ENCODE results near the gene FAM174B.

The FAM174B gene

DNA sequence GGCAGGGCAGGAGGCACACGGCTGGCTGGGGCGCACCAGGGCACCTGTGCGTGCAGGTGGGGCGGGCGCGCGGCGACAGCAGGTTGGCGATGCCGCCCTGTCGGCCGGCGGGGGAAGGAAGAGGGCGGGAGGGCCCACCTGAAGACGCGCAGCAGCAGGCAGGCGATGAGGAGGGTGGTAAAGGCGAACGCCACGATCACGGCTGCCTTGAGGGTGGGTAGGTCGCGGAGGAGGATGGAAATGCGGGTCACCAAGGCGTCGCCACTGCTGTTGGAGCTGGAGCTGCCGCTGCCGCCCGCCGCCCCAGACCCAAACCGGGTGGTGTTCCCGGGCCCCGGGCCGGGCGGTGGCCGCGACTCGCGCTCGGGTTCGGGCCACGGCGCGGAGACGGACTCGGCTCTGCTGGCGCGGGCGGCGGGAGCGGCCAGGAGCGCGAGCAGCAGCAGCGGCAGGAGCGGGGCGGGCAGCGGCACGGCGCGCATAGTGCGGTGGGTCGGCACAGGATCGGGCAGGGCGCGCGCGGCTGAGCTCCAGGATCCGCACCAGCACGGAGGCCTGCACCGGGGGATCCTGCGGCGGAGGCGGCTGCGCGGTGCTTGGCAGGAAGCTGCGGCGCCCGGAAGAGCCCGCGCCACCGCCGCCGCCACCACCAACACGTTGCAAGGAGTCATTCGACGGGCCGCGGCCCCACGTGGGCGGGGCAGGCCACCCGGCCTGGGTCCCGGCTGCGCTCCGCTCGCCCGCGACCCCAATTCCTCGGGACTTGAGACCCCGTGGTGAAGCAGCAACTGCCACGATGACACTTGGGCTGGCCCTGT is at the start of gene FAM174B:
FAM174B (minus strand) TSS at position 598 of the 818 bp plus-strand sequence.
- in situ Hi-C loops (cut with MboI; ENCODE audit: low sequenced_read_pairs) = no loop called here

DNA sequence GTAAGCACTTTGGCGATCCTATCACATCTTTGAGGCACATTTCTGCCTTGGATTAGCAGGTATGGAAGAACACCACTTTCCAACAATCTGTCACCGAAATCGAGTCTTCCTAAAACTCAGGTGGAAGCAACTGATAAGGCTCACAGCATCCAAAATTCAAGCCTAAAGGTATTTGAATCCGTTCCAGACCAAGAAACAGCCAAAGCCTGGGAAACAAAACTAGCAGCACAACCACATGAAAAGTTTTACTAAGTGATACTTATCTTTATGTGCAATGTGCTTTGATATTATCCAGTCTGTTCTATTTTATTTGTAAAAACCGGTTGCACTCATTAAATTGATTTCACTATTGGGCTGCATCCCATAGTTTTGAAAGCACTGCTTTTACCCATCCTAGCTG is 40.5 kb upstream of the FAM174B start:
- in situ Hi-C loops (cut with MboI; ENCODE audit: low sequenced_read_pairs) = no loop called here

DNA sequence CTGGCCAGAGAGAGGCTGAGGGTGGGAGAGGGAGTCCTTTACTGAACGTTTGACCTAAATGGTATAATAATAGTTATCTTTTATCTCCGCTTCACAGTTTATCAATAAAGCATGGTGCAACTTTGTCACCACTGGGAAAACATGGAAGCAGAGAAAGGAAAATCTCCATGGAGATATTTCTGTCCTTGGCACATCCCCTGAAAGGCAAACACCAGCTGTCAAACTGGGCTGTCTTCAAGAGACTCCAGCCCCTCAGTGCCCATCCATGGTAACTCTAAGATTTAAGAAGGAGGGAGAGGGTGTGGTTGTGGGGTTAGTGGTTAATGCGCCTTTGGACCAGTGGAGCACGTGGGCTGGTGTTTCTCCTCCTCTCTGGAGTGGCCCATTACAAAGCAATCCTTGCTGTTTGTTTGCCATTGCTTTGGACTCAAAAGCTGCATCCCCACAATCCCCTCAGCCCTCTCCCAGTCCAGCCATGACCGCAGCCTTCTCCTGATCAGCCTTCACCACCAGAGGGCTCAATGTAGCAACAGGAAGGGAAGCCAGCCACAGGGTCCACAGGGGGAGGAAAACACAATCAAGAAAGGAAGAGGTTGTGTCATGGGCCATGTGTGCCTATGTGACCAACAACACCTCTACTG is 38.2 kb upstream of the FAM174B start:
- in situ Hi-C loops (cut with MboI; ENCODE audit: low sequenced_read_pairs) = no loop called here

DNA sequence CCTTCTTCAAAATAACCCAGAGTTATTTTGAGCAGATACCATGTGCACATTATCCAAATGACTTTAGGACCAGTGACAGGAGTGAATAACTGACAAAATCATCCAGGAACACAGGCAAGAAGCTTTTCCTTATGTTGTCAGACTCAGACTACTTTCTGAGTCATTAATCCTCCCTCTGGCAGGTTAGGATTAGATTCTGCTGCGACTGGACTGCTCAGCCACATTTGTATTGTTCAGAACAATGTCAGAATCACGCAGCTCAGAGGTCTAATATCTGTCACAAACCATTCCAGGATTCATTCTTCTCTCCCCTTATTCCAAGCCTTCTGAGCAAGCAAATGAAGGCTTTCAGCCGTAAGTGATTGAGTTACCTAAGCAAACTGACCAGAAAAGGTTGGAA is 34.8 kb upstream of the FAM174B start:
- in situ Hi-C loops (cut with MboI; ENCODE audit: low sequenced_read_pairs) = no loop called here

DNA sequence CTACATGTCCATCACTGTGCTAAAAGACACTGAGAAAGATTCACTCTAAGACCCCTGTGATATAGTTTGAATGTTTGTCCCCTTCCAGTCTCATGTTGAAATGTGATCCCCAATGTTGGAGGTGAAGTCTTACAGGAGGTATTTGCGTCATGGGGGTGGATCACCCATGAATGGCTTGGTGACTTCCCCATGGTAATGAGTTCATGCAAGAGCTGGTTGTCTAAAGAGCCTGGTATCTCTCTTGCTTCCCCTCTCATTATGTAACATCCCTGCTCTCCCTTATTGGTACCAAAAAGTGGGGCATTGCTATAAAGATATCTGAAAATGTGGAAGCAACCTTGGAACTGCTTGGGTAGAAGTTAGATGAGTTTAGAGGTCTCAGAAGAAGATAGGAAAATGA is 32.2 kb upstream of the FAM174B start:
- in situ Hi-C loops (cut with MboI; ENCODE audit: low sequenced_read_pairs) = no loop called here

DNA sequence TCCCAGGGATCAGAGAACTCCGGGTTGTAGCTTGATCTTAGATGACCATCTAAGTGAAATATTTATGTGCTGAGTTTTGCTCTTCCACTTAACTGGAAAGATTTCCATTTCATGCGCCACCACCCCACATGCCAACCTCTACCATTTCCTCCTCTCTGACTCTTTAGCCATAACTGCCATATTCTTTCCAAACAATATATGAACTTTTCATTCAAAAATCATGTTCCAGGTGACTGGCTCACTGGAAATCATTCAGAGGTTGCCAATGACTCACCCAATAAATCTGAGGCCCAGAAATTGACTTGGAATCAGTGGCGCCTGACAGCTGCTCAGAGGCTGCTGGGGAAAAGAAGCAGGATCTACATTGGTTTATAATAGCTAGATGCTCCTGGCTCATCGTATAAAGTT is 31.6 kb upstream of the FAM174B start:
- in situ Hi-C loops (cut with MboI; ENCODE audit: low sequenced_read_pairs) = no loop called here

DNA sequence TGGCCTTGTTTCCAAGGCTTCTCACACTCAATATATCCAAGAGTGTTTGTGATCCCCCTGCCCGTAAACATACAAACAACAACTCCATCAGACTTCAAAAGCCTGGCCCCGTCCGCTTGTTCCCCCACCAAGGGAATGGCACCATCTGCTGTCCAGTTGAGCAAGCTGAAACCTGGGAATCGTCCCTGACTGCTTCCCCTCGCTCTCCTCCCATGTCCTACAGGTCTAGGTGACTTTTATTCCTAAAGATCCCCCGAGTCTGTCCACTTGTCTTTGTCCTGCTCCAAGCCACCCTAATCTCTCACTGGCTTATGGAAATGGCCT is 27.9 kb upstream of the FAM174B start:
- in situ Hi-C loops (cut with MboI; ENCODE audit: low sequenced_read_pairs) = no loop called here

DNA sequence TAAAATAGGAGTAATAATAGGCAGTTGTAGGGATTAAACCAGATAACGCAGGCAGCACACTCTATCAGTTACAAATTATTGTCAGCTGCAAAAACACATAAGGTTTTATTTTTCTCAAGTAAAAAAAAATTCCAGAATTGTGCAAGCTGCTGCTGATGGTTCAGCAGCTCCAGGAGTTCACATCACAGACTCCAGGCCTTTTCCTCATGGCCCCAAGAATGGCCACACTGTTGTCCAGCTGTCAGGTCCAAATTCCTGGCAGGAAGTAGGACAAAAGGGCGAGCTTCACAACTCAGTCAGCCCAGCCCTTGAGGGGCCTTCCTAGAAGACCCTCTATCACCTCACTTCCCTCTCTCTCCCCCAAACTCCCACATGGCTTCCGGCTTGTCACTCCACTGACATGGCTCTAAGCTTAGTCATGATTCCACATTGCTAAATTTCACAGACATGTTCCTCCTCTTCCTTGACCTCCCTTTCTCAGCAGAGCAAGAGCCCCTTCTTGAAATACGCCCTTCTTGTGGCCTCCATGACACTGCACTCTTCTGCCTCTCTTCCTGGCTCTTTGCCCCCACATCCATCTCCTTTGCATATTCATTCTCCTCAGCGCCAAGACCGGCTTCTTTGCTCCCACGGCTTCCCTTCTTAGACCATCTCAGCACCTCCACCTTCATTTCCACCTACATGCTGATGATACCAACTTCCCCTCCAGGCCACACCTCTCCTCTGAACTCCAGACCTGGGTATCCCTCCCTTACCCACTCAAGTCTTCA is 27.4 kb upstream of the FAM174B start:
- in situ Hi-C loops (cut with MboI; ENCODE audit: low sequenced_read_pairs) = no loop called here

DNA sequence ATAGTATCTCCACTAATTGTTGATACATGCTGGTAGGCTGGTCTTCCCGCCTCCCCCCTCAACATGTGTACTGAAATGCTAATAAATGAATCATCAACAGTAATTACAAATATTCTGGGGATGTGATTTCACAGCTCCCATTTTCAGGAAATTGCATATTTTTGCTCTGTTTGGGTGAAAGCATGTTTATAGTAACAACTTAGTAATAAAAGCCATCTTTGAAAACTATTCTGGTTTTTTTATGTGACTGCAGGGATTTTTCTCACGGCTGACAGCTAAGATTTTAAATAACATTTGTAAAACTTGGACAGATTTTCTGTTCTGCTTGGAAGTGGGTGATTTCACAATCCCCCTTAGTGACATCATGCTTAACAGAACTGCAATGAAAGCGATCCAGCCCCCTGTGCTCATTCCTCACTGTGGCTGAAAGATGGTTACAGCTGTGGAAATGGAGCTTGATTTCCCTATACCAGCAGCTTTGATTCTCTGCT is 25.6 kb upstream of the FAM174B start:
- in situ Hi-C loops (cut with MboI; ENCODE audit: low sequenced_read_pairs) = no loop called here

DNA sequence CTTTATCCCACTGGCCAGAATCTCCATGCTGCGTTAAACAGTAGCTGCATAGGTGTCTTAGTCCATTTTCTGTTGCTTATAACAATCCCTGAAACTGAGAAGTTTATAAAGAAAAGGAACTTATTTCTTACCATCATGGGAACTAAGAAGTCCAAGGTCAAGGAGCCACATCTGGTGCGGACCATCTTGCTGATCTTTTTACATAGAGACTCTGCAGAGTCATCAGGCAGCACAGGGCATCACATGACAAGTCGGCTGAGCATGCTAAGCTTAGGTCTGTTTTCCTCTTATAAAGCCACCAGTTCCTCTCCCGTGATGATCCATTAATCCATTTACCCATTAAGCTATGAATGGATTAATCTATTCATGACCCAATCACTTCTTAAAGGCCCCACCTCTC is 22.4 kb upstream of the FAM174B start:
- in situ Hi-C loops (cut with MboI; ENCODE audit: low sequenced_read_pairs) = no loop called here

DNA sequence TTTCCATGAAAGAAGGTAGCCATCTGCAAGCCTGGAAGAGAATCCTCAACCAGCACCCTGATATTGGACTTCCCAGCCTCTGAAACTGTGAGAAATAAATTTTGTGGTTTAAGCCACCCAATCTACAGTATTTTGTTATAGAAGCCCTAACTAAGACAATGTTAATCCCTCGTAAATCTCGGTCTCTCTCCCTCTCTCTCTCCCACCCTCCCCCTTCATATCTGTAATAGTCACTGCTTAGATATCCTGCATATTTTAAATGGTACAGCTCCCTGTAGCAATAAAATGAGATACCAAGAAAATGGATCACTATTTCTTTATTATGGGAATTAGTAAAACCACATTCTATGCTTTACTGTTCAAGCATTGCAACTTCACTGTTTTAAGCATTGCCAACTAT is 21.0 kb upstream of the FAM174B start:
- in situ Hi-C loops (cut with MboI; ENCODE audit: low sequenced_read_pairs) = no loop called here

DNA sequence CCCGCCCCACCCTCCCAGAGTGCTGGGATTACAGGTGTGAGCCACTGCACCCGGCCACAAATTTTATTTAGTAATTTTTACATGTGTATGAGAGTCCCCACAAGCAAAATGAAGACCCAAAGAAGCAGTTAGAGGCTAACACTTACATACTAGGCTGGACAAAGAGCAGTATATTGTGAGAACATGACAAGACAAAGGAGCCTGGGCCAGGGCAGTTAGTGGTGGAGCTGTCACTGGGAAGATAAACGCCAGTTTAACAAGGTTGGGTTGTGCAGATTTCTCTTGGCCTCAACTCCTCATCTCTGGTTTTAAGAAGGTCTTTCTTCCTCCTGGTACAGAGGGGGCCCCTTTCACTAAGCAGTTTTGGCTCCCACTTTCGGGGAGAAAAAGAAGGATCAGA is 19.9 kb upstream of the FAM174B start:
- in situ Hi-C loops (cut with MboI; ENCODE audit: low sequenced_read_pairs) = no loop called here

DNA sequence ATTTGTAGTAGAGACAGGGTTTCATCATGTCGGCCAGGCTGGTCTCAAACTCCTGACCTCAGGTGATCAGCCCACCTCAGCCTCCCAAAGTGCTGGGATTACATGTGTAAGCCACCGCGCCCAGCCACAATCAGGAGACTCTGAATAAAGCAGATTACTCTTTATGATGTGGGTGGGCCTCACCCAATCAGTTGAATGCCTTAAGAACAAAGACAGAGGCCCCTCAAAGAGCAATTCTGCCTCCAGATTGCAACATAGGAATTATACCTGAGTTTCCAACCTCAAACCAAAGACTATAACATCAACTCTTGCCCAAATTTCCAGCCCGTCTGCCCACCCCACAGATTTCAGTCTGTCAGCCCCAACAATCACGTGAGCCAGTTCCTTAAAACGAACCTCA is 18.8 kb upstream of the FAM174B start:
- in situ Hi-C loops (cut with MboI; ENCODE audit: low sequenced_read_pairs) = no loop called here

DNA sequence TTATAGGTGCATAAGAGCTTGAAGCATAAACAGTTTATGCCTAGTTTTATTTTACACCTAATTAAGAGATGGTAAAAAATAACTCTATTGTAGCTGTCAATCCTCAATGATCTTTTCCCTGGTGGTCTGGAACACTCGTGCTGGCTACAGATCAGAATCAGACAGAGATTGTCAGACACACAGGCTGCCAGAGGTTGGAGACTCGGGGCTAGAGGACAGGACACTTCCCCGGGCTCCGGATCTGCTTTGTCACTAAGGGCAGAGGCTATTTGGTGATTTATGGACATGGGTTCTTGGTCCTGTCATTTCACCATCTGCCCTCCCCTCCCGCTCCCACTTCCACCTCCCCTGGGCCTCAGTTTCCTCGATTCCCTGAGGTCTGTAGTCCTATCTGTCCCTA is 16.5 kb upstream of the FAM174B start:
- in situ Hi-C loops (cut with MboI; ENCODE audit: low sequenced_read_pairs) = no loop called here

DNA sequence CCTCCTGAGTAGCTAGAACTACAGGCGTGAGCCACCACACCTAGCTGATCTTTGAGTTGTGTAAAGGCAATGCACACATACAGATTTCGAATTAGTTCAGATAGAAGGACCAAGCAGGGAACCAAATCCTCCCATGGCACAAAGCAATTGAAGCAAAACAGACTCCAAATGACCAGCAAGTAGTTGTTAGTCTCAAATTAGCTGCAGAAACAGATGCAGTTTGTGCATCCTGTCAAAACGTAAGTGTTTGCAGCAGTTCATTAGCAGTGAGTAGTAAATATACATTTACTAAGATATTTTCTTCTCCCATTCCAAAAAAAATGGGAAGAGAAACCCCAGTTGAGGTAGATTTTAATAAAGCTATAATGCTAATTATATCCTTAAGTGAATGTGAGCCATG is 15.8 kb upstream of the FAM174B start:
- in situ Hi-C loops (cut with MboI; ENCODE audit: low sequenced_read_pairs) = no loop called here

DNA sequence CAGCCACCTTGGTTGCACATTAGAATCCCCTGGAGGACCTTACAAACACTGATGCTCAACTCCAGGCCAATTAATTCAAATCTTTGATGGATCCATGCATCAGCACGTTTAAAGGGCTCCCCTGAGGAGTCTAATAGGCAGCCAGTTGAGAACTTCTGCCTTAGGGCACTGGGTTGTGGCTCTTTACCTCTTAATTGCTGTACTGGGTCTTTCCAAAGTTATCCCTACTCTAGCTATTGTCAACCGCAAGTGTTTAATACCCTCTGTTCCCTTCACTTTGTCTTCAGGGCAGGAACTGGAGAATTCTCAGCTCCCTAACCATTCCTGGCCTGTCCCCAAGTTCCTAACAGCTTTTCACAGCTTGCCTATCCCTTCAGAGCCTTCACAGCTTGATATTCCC is 15.0 kb upstream of the FAM174B start:
- in situ Hi-C loops (cut with MboI; ENCODE audit: low sequenced_read_pairs) = no loop called here

DNA sequence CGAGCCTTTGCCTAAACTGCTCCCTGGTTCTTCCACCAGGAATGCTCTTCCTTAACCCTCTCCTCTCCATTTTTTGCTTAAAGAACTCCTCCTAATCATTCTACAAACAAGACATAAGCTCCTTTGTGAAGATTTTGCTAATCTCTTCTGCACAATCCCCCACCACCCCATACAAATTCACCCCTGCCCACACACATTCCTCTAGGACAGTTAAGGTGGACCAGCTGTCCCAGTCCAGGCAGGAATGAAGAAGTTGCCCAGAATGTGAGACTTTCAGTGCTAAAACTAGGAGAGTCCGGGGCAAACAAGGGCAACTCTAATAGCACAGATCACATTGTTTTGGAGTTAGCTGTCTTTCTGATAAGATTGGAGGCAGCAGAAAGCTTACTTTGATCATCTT is 13.9 kb upstream of the FAM174B start:
- in situ Hi-C loops (cut with MboI; ENCODE audit: low sequenced_read_pairs) = no loop called here

DNA sequence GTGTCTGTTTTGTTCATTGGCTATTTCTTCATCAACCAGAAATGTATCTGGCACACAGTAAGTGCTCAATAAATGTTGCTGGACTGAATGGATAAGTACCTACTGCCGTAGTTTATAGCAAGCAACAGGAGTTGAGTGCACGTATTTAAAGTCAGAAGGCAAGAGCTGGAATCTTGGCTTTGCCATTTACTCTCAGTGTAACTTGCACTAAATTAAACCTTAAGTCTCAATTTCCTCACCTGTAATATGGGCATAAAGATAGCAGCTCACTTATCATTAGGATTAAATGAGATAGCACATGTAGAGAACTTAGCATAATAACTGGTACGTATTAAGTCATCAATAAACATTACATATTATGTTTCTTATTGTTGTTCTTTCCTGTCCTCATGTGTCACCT is 13.0 kb upstream of the FAM174B start:
- in situ Hi-C loops (cut with MboI; ENCODE audit: low sequenced_read_pairs) = no loop called here

DNA sequence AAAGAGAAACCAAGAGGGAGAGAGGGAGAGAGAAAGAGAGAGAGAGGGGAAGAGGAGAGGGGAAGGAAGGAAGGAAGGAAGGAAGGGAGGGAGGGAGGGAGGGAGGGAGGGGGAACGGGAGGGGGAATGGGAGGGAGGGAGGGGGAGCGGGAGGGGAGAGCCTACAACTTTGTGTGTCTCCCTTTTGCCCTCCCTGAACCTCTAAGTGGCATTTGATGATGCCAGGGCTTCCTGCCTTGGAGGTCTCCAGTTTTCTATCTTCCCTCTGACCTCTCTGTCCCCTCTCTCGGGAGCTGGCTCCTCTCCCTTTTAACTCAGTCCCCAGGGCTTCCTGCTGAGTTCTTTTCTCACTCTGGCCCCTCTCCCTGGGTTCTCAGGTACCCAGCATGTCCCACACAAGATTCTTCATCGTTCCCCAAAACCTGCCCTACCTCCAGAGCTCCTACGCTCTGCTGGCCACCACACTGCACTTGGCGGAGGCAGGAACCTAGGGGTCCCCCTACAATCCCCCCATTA is 12.5 kb upstream of the FAM174B start:
- in situ Hi-C loops (cut with MboI; ENCODE audit: low sequenced_read_pairs) = no loop called here

DNA sequence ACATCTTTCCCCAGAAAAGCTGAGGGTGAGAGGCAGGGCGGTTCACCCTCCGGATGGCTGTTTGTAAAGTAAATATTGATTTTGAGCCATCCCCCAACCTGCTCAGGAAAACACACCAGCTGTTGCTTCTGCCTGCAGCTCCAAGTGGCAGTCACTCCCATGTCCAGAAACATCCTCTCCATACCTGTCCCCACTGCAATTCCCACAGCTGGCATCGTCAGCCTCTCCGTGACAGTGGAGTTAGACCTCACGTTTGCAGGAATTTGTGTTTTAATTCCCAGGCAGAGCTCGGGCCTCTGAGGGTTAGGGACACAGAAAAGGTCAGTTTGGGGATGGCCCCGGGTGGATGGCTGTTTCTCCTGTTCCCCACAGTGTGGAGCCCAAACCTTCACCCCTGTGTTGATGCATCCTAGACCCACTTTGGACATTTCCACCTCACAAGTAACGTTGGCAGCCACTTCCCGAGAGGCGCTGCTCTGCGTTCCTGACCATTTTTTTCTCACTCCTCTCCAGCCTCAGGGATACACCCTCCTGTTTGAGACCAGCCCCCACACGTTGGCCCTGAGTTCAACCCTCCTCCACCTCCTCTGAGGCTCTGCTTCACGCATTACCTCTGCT is 11.8 kb upstream of the FAM174B start:
- in situ Hi-C loops (cut with MboI; ENCODE audit: low sequenced_read_pairs) = no loop called here

DNA sequence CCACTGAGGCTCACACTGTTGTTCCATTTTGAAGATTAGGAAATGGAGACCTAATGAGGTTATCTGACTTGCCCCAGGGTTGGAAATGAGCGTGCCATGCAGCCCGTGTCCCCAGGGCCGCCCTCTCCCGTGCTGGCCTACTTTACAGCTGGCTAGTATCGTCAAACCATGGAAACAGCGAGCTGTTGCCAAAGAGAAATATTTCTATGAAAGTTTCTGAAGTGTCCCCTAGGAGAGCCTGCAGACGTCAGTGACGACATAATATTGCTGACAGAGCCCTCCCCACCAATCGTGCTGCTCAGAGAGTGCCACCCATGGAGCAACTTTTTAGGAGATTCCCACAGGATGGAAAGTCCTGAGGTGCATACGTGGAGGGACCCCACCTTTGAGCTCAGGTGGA is 11.2 kb upstream of the FAM174B start:
- in situ Hi-C loops (cut with MboI; ENCODE audit: low sequenced_read_pairs) = no loop called here
